IMR-90 (cell line): ENCODE measurements around the gene TRIM26. TPM values are rescaled to one million over a fixed set of nuclear protein-coding genes. Genes with fewer than 3 reads are reported as not detected.

Experiments
- ATAC-seq: fragments of 200-7000 bp; cut with Tn5 transposase; 2 replicates; pipeline ENCODE4 v1.9.1; 2020; ENCODE audit warnings: low read depth, mild to moderate bottlenecking, moderate library complexity
- BruUV-seq: library from RNA; stranded (reverse); fragments of 400-500 nt; replicated peaks from 2 replicates; lab custom pipeline; 2021; lab: Mats Ljungman, UMichigan
- CTCF ChIA-PET: fragments of 300-600 bp; formaldehyde crosslinking; extraction: SDS; loops from one replicate; lab custom pipeline; 2021; ENCODE audit warnings: antibody characterized with exemption; lab: Yijun Ruan, JAX
- POLR2A ChIA-PET: fragments of 300-600 bp; sonication (Branson Sonifier 250); formaldehyde crosslinking; loops from one replicate; lab custom pipeline; 2022; ENCODE audit warnings: antibody characterized with exemption; ENCODE audit not compliant: unreplicated experiment; lab: Charles Lee
- DNase-seq: peaks from one replicate; pipeline ENCODE4 v3.0.0; 2013
- H2AFZ ChIP-seq: replicated peaks from 2 replicates; pipeline ENCODE3; 2013; ENCODE audit warnings: low read length, mild to moderate bottlenecking; ENCODE audit not compliant: poor library complexity
- H2AK5ac ChIP-seq: 2 replicates; pipeline ENCODE4 v1.6.1; 2013; ENCODE audit warnings: low read depth, low read length, inconsistent platforms
- H2AK9ac ChIP-seq: replicated peaks from 2 replicates; pipeline ENCODE3; 2013; ENCODE audit warnings: mild to moderate bottlenecking, low read depth, low read length, moderate library complexity; ENCODE audit not compliant: poor library complexity
- H2BK120ac ChIP-seq: 2 replicates; pipeline ENCODE4 v1.6.1; 2013; ENCODE audit warnings: low read depth, low read length, inconsistent platforms
- H2BK15ac ChIP-seq: 3 replicates; pipeline ENCODE4 v1.6.1; 2013; ENCODE audit warnings: low read depth, low read length, inconsistent platforms
- H2BK20ac ChIP-seq: 2 replicates; pipeline ENCODE4 v1.6.1; 2013; ENCODE audit warnings: low read depth, mild to moderate bottlenecking, inconsistent platforms, low read length, moderate library complexity
- H2BK5ac ChIP-seq: 2 replicates; pipeline ENCODE4 v1.6.1; 2013; ENCODE audit warnings: mild to moderate bottlenecking, low read depth, low read length, inconsistent platforms; ENCODE audit not compliant: poor library complexity, severe bottlenecking
- H3K14ac ChIP-seq: replicated peaks from 2 replicates; pipeline ENCODE4 v1.6.1; 2013; ENCODE audit warnings: low read depth, low read length, inconsistent platforms
- H3K18ac ChIP-seq: 2 replicates; pipeline ENCODE4 v1.6.1; 2013; ENCODE audit warnings: low read depth, low read length, control low read depth
- H3K23ac ChIP-seq: 2 replicates; pipeline ENCODE4 v1.6.1; 2013; ENCODE audit warnings: low read depth, low read length, inconsistent platforms
- H3K27ac ChIP-seq: 2 replicates; pipeline ENCODE4 v1.5.1; 2013; ENCODE audit warnings: mild to moderate bottlenecking, control low read depth, low read length; ENCODE audit not compliant: insufficient read depth
- H3K27me3 ChIP-seq: 2 replicates; pipeline ENCODE4 v1.6.1; 2013; ENCODE audit warnings: low read length; ENCODE audit not compliant: control insufficient read depth, insufficient read depth
- H3K36me3 ChIP-seq: 2 replicates; pipeline ENCODE4 v1.6.1; 2013; ENCODE audit warnings: low read length, mixed read lengths; ENCODE audit not compliant: control insufficient read depth, insufficient read depth
- H3K4ac ChIP-seq: 2 replicates; pipeline ENCODE4 v1.6.1; 2013; ENCODE audit warnings: low read depth, low read length, inconsistent platforms
- H3K4me1 ChIP-seq: 2 replicates; pipeline ENCODE4 v1.6.1; 2013; ENCODE audit warnings: low read length, mixed read lengths; ENCODE audit not compliant: control insufficient read depth, insufficient read depth
- H3K4me2 ChIP-seq: 2 replicates; pipeline ENCODE4 v1.6.1; 2013; ENCODE audit warnings: low read depth, mild to moderate bottlenecking, control low read depth, low read length, moderate library complexity
- H3K4me3 ChIP-seq: 2 replicates; pipeline ENCODE4 v1.5.1; 2013; ENCODE audit warnings: low read depth, mild to moderate bottlenecking, control low read depth, low read length, moderate library complexity; ENCODE audit not compliant: insufficient read depth
- H3K56ac ChIP-seq: 2 replicates; pipeline ENCODE4 v1.6.1; 2013; ENCODE audit warnings: low read length, inconsistent platforms; ENCODE audit not compliant: insufficient read depth; ENCODE audit errors: extremely low read depth
- H3K79me1 ChIP-seq, 2 experiments: 2 replicates each; pipeline ENCODE4 v1.6.1; 2013; ENCODE audit warnings: low read length in 2 of 2, inconsistent platforms in 1 of 2, low read depth in 1 of 2
- H3K9ac ChIP-seq: 2 replicates; pipeline ENCODE4 v1.6.1; 2013; ENCODE audit warnings: low read depth, low read length, control low read depth
- H3K9me1 ChIP-seq: 2 replicates; pipeline ENCODE4 v1.6.1; 2013; ENCODE audit warnings: low read length, inconsistent platforms; ENCODE audit not compliant: insufficient read depth
- H3K9me3 ChIP-seq: 2 replicates; pipeline ENCODE4 v1.6.1; 2013; ENCODE audit warnings: low read length; ENCODE audit not compliant: control insufficient read depth, insufficient read depth
- H4K20me1 ChIP-seq: 2 replicates; pipeline ENCODE4 v1.6.1; 2013; ENCODE audit warnings: low read length, inconsistent platforms; ENCODE audit not compliant: insufficient read depth
- H4K5ac ChIP-seq: 2 replicates; pipeline ENCODE4 v1.6.1; 2013; ENCODE audit warnings: mild to moderate bottlenecking, low read depth, low read length, control low read depth
- H4K8ac ChIP-seq, 2 experiments: 2 replicates each; pipeline ENCODE4 v1.6.1; 2013; ENCODE audit warnings: low read depth in 2 of 2, low read length in 2 of 2, control low read depth in 1 of 2, inconsistent platforms in 1 of 2
- H4K91ac ChIP-seq: 2 replicates; pipeline ENCODE4 v1.6.1; 2013; ENCODE audit warnings: low read depth, low read length, inconsistent platforms; ENCODE audit not compliant: insufficient read depth
- CEBPB ChIP-seq: IDR thresholded peaks from 2 replicates; pipeline ENCODE4 v1.6.1; 2012; ENCODE audit warnings: low read depth, low read length, improper control_type of control experiment
- CHD1 ChIP-seq: IDR thresholded peaks from 2 replicates; pipeline ENCODE4 v1.6.1; 2012; ENCODE audit warnings: low read depth, low read length, improper control_type of control experiment
- FOS ChIP-seq: fragments of 150-350 bp; IDR thresholded peaks from 2 replicates; pipeline ENCODE4 v1.6.1; 2016; ENCODE audit warnings: low read depth, low read length
- MAZ ChIP-seq: IDR thresholded peaks from 2 replicates; pipeline ENCODE4 v1.6.1; 2012; ENCODE audit warnings: low read depth, mild to moderate bottlenecking, low read length, improper control_type of control experiment, moderate library complexity, borderline replicate concordance
- POLR2A ChIP-seq: IDR thresholded peaks from 2 replicates; pipeline ENCODE4 v1.6.1; 2012; ENCODE audit warnings: mild to moderate bottlenecking, low read depth, low read length
- RAD21 ChIP-seq: IDR thresholded peaks from 2 replicates; pipeline ENCODE4 v1.6.1; 2012; ENCODE audit warnings: low read length, improper control_type of control experiment
- RCOR1 ChIP-seq: IDR thresholded peaks from 2 replicates; pipeline ENCODE4 v1.6.1; 2012; ENCODE audit warnings: mild to moderate bottlenecking, low read length, improper control_type of control experiment; ENCODE audit not compliant: insufficient replicate concordance
- WGBS, 2 experiments: methylation state at CpG; one replicate each; pipeline versions ENCODE4 v1.1.5 to v1.1.7; 2013; ENCODE audit warnings: missing lambda C conversion rate in 2 of 2; ENCODE audit not compliant: insufficient read length in 1 of 2; ENCODE audit errors: extremely low coverage in 2 of 2; 5-methylcytosine and 5-hydroxymethylcytosine counted together
- dilution Hi-C: fragments of 300-500 bp; cut with HindIII; formaldehyde crosslinking; loops from one replicate; pipeline ENCODE4 v1.14.3; 2018; ENCODE audit warnings: low sequenced_read_pairs; ENCODE audit not compliant: unreplicated experiment
- in situ Hi-C: fragments of 300-500 bp; cut with MboI; formaldehyde crosslinking; loops from 3 replicates; pipeline ENCODE4 v1.14.3; 2019; ENCODE audit warnings: low sequenced_read_pairs, inconsistent platforms, mixed read lengths
- intact Hi-C: fragments of 100-400 bp; cut with micrococcal nuclease; formaldehyde crosslinking; loops from 2 replicates; pipeline ENCODE4 v1.10.0; 2022
- polyA plus RNA-seq, 3 experiments: library from polyadenylated mRNA; depleted of rRNA; stranded (reverse); fragments of >200 nt; gene quantifications; 2 replicates each; pipeline ENCODE4 v1.2.3, GENCODE V29; 2012; ENCODE audit warnings: low replicate concordance in 1 of 3
- total RNA-seq: library from RNA; depleted of rRNA; stranded (reverse); fragments of >200 nt; gene quantifications from 2 replicates; pipeline ENCODE4 v1.2.3, GENCODE V29; 2012
- TF ChIP-seq, protein P1 (sequence below): fragments of 150-350 bp; IDR thresholded peaks from 2 replicates; pipeline ENCODE4 v1.6.1; 2016; ENCODE audit warnings: low read depth, mild to moderate bottlenecking, low read length, moderate library complexity, borderline replicate concordance
- TF ChIP-seq, protein P2 (sequence below): conservative IDR thresholded peaks from 2 replicates; pipeline ENCODE4 v1.5.1; 2012; ENCODE audit warnings: mild to moderate bottlenecking, low read depth, low read length, improper control_type of control experiment

Gene TRIM26
- total and polyA plus RNA-seq, 2 of the 4 experiments (the other 2 are of a cell fraction) = 22.6 to 23.8 TPM

DNA sequence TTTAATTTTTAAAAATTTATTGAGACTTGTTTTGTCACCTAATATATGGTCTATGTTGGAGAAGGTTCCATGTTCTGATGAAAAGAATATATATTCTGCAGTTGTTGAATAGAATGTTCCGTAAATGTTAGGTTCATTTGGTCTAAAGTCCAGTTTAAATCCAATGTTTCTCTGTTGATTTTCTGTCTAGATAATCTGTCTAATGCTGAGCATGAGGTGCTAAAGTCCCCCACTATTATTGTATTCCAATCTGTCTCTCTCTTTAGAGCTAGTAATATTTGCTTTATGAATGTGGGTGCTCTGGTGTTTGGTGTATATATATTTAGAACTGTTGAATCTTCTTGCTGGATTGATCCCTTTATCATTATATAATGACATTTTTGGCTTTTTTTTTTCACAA is 34.4 kb downstream of the TRIM26 start:
- WGBS, 2 experiments = no CpG with 5 or more reads among the region's 1 CpG
- no peaks in the 10 kb centered on the region for H3K36me3 ChIP-seq
- H3K23ac ChIP-seq = no peak overlapping the region
- no peak overlapping the region for H2BK20ac ChIP-seq
- no peak overlapping the region for H3K4me3 ChIP-seq
- intact Hi-C loops (no loop called here), in situ Hi-C loops (no loop called here), dilution Hi-C loops (no loop called here)
- no peak overlapping the region for H2BK5ac ChIP-seq
- POLR2A ChIA-PET = no interaction called here
- H3K4me1 ChIP-seq = no peaks in the 10 kb centered on the region
- H3K14ac ChIP-seq = no peak overlapping the region
- no peak overlapping the region for H3K4ac ChIP-seq
- H3K27ac ChIP-seq = no peak overlapping the region
- TF ChIP-seq, protein P1, sequence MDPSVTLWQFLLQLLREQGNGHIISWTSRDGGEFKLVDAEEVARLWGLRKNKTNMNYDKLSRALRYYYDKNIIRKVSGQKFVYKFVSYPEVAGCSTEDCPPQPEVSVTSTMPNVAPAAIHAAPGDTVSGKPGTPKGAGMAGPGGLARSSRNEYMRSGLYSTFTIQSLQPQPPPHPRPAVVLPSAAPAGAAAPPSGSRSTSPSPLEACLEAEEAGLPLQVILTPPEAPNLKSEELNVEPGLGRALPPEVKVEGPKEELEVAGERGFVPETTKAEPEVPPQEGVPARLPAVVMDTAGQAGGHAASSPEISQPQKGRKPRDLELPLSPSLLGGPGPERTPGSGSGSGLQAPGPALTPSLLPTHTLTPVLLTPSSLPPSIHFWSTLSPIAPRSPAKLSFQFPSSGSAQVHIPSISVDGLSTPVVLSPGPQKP = no peak
- TF ChIP-seq CEBPB (no peak), CHD1 (no peak), MAZ (no peak), FOS (no peak), RAD21 (no peak), POLR2A (no peak), RCOR1 (no peak)
- TF ChIP-seq, protein P2, sequence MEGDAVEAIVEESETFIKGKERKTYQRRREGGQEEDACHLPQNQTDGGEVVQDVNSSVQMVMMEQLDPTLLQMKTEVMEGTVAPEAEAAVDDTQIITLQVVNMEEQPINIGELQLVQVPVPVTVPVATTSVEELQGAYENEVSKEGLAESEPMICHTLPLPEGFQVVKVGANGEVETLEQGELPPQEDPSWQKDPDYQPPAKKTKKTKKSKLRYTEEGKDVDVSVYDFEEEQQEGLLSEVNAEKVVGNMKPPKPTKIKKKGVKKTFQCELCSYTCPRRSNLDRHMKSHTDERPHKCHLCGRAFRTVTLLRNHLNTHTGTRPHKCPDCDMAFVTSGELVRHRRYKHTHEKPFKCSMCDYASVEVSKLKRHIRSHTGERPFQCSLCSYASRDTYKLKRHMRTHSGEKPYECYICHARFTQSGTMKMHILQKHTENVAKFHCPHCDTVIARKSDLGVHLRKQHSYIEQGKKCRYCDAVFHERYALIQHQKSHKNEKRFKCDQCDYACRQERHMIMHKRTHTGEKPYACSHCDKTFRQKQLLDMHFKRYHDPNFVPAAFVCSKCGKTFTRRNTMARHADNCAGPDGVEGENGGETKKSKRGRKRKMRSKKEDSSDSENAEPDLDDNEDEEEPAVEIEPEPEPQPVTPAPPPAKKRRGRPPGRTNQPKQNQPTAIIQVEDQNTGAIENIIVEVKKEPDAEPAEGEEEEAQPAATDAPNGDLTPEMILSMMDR = no peak
- H3K9me3 ChIP-seq = 0 out of 2 replicates have a peak, but pooled peaks cover 2% of the 10 kb centered on the region
- H3K9ac ChIP-seq = no peak overlapping the region
- peaks cover 9% of the 10 kb centered on the region for H3K27me3 ChIP-seq
- H3K4me2 ChIP-seq = no peak overlapping the region
- H2BK120ac ChIP-seq = no peak overlapping the region
- no peak overlapping the region for H4K8ac ChIP-seq
- no peak overlapping the region for H3K56ac ChIP-seq
- ATAC-seq (no peak), DNase-seq (no peak)
- no peaks in the 10 kb centered on the region for H3K9me1 ChIP-seq
- no peak overlapping the region for H4K5ac ChIP-seq
- no peaks in the 10 kb centered on the region for H3K79me1 ChIP-seq
- H4K91ac ChIP-seq = no peak overlapping the region
- no peaks in the 10 kb centered on the region for H4K20me1 ChIP-seq
- no peak overlapping the region for H2AFZ ChIP-seq
- H2AK5ac ChIP-seq = no peak overlapping the region
- H2AK9ac ChIP-seq = no peak overlapping the region
- H3K18ac ChIP-seq = no peak overlapping the region
- no TSS peak for BruUV-seq
- CTCF ChIA-PET = interaction anchor here (0.7 kb wide), 2 partner anchors 25 to 1259 kb away, joined by 3 to 7 read pairs; no protein-coding TSS in a partner anchor
- H2BK15ac ChIP-seq = no peak overlapping the region
